K562 (cell line): ENCODE measurements around the gene GIPR. TPM values are rescaled to one million over a fixed set of nuclear protein-coding genes. Genes with fewer than 3 reads are reported as not detected.

Experiments
- ARID1B ChIP-seq: fragments of 450-650 bp; IDR thresholded peaks from 2 replicates; pipeline ENCODE4 v1.6.1; 2016; ENCODE audit warnings: antibody characterized with exemption, mild to moderate bottlenecking, inconsistent platforms
- CCNT2 ChIP-seq: IDR thresholded peaks from 2 replicates; pipeline ENCODE4 v1.6.1; 2011; ENCODE audit warnings: borderline replicate concordance, low read depth, mild to moderate bottlenecking, moderate library complexity, mixed read lengths, low read length; ENCODE audit not compliant: insufficient read length; ENCODE audit errors: extremely low read depth
- CREBBP ChIP-seq: IDR thresholded peaks from one replicate; pipeline ENCODE4 v1.6.1; 2012; ENCODE audit warnings: low read depth, mild to moderate bottlenecking, control low read depth, inconsistent platforms, low read length
- NBN ChIP-seq: fragments of 450-650 bp; IDR thresholded peaks from 2 replicates; pipeline ENCODE4 v1.6.1; 2016; ENCODE audit warnings: low read depth, mild to moderate bottlenecking
- POLR2AphosphoS2 ChIP-seq: IDR thresholded peaks from 2 replicates; pipeline ENCODE4 v1.6.1; 2012; ENCODE audit warnings: low read length, improper control_type of control experiment
- ZNF407 ChIP-seq: fragments of 450-650 bp; IDR thresholded peaks from 2 replicates; pipeline ENCODE4 v1.6.1; 2016; ENCODE audit warnings: low read depth
- ZNF740 ChIP-seq, 3 experiments: fragments of 200-800 bp in 1 of 3; sonication (Bioruptor generic) in 1 of 3; sonication (generic) in 1 of 3; formaldehyde crosslinking in 1 of 3; IDR thresholded peaks; 2 replicates each; pipeline versions ENCODE4 v1.6.1 to v1.8.0; 2016 to 2022; ENCODE audit warnings: mild to moderate bottlenecking in 2 of 3, missing compliant biosample characterization in 2 of 3, missing genetic modification characterization in 2 of 3, missing genetic modification reagents in 1 of 3
- polyA plus RNA-seq, 8 experiments: library from polyadenylated mRNA; depleted of rRNA in 4 of 8; stranded (reverse) in 5 of 8; unstranded in 3 of 8; fragments of >200 nt; fragmentation: Nextera tagmentation in 2 of 8; fragmentation: Illumina TruSeq in 1 of 8; extraction: Ambion mirVana in 2 of 8; extraction: Trizol in 1 of 8; gene quantifications; 2 replicates each; pipeline versions ENCODE4 v1.2.1 to v1.2.3, GENCODE V29; 2011 to 2014; ENCODE audit warnings: inconsistent platforms in 1 of 8, missing spikeins in 1 of 8
- total RNA-seq, 7 experiments: library from RNA; depleted of rRNA in 6 of 7; stranded (reverse); fragments of >200 nt in 6 of 7; fragmentation: Illumina TruSeq in 2 of 7; extraction: Trizol in 2 of 7; gene quantifications; 2 replicates each; pipeline versions ENCODE4 v1.2.1 to v1.2.3, GENCODE V29; 2011 to 2021; ENCODE audit warnings: low replicate concordance in 1 of 7
- TF ChIP-seq, protein P1 (sequence below), 2 experiments: fragments of 450-650 bp; conservative IDR thresholded peaks; 2 replicates each; pipeline ENCODE4 v1.6.1; 2017; ENCODE audit warnings: mild to moderate bottlenecking in 2 of 2, moderate library complexity in 2 of 2
- TF ChIP-seq, protein P2 (sequence below): fragments of 200-400 bp; formaldehyde crosslinking; IDR thresholded peaks from 2 replicates; pipeline ENCODE4 v1.6.1; 2017; ENCODE audit warnings: mild to moderate bottlenecking, low read depth, low read length, moderate library complexity

GIPR gene
- total and polyA plus RNA-seq, 9 of the 15 experiments (the other 6 are each of a cell fraction or from before 2014, with no cell fraction given) = 2.2 to 26.8 (median 12.7) TPM

GRCh38 chr19:45643024-45643926 is 24.7 kb upstream of the GIPR start (continued):
- no peak for TF ChIP-seq CCNT2
- TF ChIP-seq, protein P1, sequence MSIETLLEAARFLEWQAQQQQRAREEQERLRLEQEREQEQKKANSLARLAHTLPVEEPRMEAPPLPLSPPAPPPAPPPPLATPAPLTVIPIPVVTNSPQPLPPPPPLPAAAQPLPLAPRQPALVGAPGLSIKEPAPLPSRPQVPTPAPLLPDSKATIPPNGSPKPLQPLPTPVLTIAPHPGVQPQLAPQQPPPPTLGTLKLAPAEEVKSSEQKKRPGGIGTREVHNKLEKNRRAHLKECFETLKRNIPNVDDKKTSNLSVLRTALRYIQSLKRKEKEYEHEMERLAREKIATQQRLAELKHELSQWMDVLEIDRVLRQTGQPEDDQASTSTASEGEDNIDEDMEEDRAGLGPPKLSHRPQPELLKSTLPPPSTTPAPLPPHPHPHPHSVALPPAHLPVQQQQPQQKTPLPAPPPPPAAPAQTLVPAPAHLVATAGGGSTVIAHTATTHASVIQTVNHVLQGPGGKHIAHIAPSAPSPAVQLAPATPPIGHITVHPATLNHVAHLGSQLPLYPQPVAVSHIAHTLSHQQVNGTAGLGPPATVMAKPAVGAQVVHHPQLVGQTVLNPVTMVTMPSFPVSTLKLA (conservative IDR thresholded peaks at IDR 0.05) = peak; percentile 40 to 57
- TF ChIP-seq ZNF740 (CRISPR knock-in tag; IDR thresholded peaks at IDR 0.05) = peak; percentile 54; the same call in 1 of the 2 replicates
- 0 out of 4 replicates have a peak, but pooled peaks of 1 of the 2 experiments have one; percentile 51 for TF ChIP-seq ZNF740 (tag; IDR thresholded peaks at IDR 0.05)
- 0 out of 2 replicates have a peak, but pooled peaks have one; percentile 41 for TF ChIP-seq NBN
- no peak for TF ChIP-seq CREBBP
- TF ChIP-seq, protein P2, sequence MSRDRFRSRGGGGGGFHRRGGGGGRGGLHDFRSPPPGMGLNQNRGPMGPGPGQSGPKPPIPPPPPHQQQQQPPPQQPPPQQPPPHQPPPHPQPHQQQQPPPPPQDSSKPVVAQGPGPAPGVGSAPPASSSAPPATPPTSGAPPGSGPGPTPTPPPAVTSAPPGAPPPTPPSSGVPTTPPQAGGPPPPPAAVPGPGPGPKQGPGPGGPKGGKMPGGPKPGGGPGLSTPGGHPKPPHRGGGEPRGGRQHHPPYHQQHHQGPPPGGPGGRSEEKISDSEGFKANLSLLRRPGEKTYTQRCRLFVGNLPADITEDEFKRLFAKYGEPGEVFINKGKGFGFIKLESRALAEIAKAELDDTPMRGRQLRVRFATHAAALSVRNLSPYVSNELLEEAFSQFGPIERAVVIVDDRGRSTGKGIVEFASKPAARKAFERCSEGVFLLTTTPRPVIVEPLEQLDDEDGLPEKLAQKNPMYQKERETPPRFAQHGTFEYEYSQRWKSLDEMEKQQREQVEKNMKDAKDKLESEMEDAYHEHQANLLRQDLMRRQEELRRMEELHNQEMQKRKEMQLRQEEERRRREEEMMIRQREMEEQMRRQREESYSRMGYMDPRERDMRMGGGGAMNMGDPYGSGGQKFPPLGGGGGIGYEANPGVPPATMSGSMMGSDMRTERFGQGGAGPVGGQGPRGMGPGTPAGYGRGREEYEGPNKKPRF = no peak
- no peak; the same call in 1 of the 2 replicates for TF ChIP-seq ARID1B
- TF ChIP-seq ZNF407 = no peak
- TF ChIP-seq POLR2AphosphoS2 = no peak
